Mucosa of descending colon (tissue), 3 donors: ENCODE measurements around the gene SPIRE1. TPM values are rescaled to one million over a fixed set of nuclear protein-coding genes. Genes with fewer than 3 reads are reported as not detected.

Experiments
- ATAC-seq: fragments of 200-7000 bp; cut with Tn5 transposase; one replicate; pipeline ENCODE4 v1.9.1; 2020; ENCODE audit warnings: mild to moderate bottlenecking, moderate library complexity
- DNase-seq, 3 donors: peaks; one replicate each; pipeline ENCODE4 v3.0.0-alpha.2; 2020
- H3K36me3 ChIP-seq: fragments of 200-600 bp; one replicate; pipeline ENCODE4 v1.8.0; 2021; ENCODE audit warnings: low read depth, mild to moderate bottlenecking
- H3K4me1 ChIP-seq: fragments of 200-600 bp; one replicate; pipeline ENCODE4 v1.8.0; 2021; ENCODE audit warnings: low read depth, mild to moderate bottlenecking
- H3K4me3 ChIP-seq: fragments of 200-600 bp; one replicate; pipeline ENCODE4 v1.8.0; 2021; ENCODE audit warnings: mild to moderate bottlenecking
- H3K9me3 ChIP-seq: fragments of 200-600 bp; one replicate; pipeline ENCODE4 v1.8.0; 2021; ENCODE audit warnings: mild to moderate bottlenecking
- intact Hi-C, 2 donors: fragments of 100-400 bp; cut with DNase I in 1 of 2; cut with micrococcal nuclease in 1 of 2; formaldehyde crosslinking; loops; one replicate each; pipeline versions ENCODE4 v1.11.0 to v1.11.1; 2022; cut with DNase I, micrococcal nuclease
- total RNA-seq, 3 donors: library from RNA; stranded (reverse); fragmentation: NEBNext Ultra II Directional in 2 of 3; extraction: Animal tissue kit (Norgen Biotek cat#: 25700) in 2 of 3; gene quantifications; one replicate each; pipeline versions ENCODE4 v1.2.1 to v1.2.4, GENCODE V29; 2021 to 2023
- TF ChIP-seq, protein P1 (sequence below): fragments of 200-600 bp; IDR thresholded peaks from one replicate; pipeline ENCODE4 v1.8.0; 2022; ENCODE audit warnings: antibody characterized with exemption, mild to moderate bottlenecking
- donor health status: DM: no; HTN: no; CAD: no; lungs with moderate emphysema.
- donor health status: DM: no; HTN: no; CAD: no.
- donor health status: DM: no; HTN: yes; CAD: no.

The SPIRE1 gene
- total RNA-seq, 3 donors from 2014 or later: 4.7 to 32.8 (median 5.1) TPM

DNA sequence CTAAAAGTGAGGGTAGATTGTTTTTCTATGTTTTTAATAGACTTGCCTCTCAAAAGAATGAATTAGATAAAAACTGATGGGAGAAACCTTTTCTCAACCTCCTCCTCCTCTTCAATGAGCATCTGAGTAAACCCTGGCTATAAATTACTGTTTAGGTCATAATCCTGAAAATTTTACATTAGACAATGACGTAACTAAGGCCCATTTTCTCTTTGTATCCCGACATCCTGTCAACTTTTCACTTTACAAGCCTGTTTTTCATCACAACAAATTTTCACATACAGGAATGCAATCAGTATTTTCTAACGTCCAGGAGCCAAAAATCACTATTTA, 1.3 kb downstream of the SPIRE1 start:
- intact Hi-C loops: loop anchor here (5.0 kb wide), 1 partner anchor 264 kb away; no protein-coding TSS in a partner anchor
- Histone ChIP-seq H3K4me3 (no peak overlapping the region), H3K9me3 (no peaks in the 10 kb centered on the region), H3K4me1 (no peaks in the 10 kb centered on the region), H3K36me3 (no peaks in the 10 kb centered on the region)
- ATAC-seq: no peak
- TF ChIP-seq, protein P1, sequence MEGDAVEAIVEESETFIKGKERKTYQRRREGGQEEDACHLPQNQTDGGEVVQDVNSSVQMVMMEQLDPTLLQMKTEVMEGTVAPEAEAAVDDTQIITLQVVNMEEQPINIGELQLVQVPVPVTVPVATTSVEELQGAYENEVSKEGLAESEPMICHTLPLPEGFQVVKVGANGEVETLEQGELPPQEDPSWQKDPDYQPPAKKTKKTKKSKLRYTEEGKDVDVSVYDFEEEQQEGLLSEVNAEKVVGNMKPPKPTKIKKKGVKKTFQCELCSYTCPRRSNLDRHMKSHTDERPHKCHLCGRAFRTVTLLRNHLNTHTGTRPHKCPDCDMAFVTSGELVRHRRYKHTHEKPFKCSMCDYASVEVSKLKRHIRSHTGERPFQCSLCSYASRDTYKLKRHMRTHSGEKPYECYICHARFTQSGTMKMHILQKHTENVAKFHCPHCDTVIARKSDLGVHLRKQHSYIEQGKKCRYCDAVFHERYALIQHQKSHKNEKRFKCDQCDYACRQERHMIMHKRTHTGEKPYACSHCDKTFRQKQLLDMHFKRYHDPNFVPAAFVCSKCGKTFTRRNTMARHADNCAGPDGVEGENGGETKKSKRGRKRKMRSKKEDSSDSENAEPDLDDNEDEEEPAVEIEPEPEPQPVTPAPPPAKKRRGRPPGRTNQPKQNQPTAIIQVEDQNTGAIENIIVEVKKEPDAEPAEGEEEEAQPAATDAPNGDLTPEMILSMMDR: no peak
- DNase-seq: no peak

DNA sequence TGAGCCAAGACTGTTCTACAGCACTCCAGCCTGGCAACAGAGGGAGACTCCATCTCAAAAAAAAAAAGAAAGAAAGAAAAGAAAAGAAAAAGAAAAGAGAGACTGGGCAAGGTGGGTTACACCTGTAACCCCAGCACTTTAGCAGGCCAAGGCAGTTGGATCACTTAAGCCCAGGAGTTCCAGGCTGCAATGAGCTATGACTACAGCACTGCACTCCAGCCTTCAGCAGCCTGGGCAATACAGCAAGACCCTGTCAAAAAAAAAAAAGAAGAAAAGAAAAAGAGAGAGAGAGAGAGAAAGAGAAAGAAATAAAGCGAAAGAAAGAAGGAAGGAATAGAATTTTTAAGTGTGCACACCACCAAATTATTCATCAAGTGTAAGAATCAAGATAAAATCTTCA, 2.9 kb downstream of the SPIRE1 start:
- no peaks in the 10 kb centered on the region for H3K4me1 ChIP-seq
- H3K36me3 ChIP-seq: no peaks in the 10 kb centered on the region
- DNase-seq: no peak
- no peak for ATAC-seq
- intact Hi-C loops: loop anchor here (5.0 kb wide), 1 partner anchor 263 kb away; no protein-coding TSS in a partner anchor
- H3K9me3 ChIP-seq: no peaks in the 10 kb centered on the region
- no peak overlapping the region for H3K4me3 ChIP-seq
- TF ChIP-seq, protein P1: no peak

DNA sequence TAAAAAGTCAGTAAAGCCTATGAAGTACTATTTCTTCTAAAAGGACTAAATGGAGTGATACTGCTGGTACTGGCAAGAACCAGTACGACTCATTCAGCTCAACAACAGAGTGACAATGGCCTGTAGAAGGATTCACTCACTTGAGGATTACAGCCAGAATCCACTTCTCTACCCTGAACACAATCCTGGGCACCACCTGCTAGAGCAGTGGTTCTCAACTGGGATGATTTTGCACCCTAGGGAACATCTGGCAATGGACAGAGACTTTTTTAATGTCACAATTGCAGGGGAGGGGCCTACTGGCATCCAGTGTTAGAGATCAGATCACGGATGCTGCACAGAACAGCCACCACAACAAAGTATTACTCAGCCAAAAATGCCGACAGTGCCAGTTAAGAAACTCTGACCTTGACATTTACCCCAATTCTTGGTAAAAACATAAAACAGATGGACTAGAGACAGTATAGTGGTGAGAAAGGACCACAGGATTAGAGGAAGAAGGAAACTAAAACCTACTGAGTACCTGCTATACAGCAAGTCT, 5.0 kb downstream of the SPIRE1 start:
- ATAC-seq (no peak), DNase-seq (no peak)
- Histone ChIP-seq H3K36me3 (no peaks in the 10 kb centered on the region), H3K9me3 (no peaks in the 10 kb centered on the region), H3K4me3 (no peak overlapping the region), H3K4me1 (no peaks in the 10 kb centered on the region)
- intact Hi-C loops: no loop called here
- TF ChIP-seq, protein P1: no peak

DNA sequence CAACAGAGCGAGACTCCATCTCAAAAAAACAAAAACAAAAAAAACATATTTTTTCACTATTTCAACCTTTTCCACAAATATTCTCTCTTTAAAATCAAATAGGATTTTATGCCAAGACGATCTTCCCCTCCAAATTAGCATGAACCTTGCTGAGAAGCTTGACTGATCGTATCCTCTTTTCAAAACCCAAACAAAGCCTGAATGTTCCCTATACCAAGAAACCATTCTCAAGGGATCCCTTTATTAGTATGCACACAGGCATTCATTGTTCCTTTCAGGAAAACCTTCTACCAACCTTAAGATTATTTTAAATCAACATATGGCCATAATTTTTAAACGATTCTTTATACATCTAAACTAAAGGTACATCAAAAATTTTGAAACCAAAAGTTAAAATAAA, 6.3 kb downstream of the SPIRE1 start:
- no peaks in the 10 kb centered on the region for H3K4me1 ChIP-seq
- H3K9me3 ChIP-seq: no peaks in the 10 kb centered on the region
- DNase-seq: no peak
- TF ChIP-seq, protein P1: no peak
- no peaks in the 10 kb centered on the region for H3K36me3 ChIP-seq
- no peak for ATAC-seq
- no peak overlapping the region for H3K4me3 ChIP-seq
- intact Hi-C loops: no loop called here

DNA sequence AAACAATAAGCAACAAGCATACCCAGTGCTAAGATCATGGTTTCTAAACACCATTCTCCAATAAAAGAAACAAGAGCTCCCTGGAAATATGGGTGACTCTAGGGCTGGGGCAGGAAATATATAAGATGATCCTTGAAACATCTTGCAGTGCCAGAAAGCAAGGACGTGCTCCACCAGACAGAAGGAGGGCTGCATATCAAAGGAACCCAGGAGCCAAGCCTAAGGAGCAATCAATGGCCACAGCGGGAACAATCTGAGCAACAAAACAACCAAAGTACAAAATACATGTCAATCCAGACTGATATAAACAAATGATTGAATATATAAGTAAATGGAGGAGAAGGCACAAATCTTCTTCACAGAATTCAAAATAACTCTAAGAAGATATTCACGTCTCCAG, 10.1 kb downstream of the SPIRE1 start:
- no peaks in the 10 kb centered on the region for H3K4me1 ChIP-seq
- intact Hi-C loops: no loop called here

More for the DNA sequence above, 10.1 kb downstream of the SPIRE1 start:
- no peak for ATAC-seq
- no peaks in the 10 kb centered on the region for H3K9me3 ChIP-seq
- H3K36me3 ChIP-seq: no peaks in the 10 kb centered on the region
- TF ChIP-seq, protein P1: no peak
- H3K4me3 ChIP-seq: no peak overlapping the region
- DNase-seq: no peak
